ENCODE measurements around the gene DSC2.

The DSC2 gene

DNA sequence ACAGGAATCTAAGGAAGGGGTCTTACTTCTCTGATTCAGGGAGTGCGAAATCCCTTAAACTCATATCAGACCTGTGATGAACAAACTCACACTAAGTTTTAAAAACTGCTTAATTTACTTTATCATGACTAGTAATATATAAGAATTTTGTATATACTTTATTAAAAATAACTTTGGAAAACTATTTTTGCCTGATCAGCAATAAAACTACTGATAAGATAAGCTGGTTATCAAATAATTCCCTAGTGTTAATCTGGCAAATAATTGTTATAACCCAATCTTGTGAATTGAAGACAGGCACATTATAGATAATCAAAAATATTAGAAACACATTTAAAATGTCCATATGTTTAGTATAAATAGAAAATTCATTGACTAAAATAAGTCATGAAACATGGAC is 36.0 kb downstream of the DSC2 start:
- H3K9me3 Mint-ChIP-seq (ENCODE audit: low read depth): no peaks in the 10 kb centered on the region
- no peak overlapping the region for H3K27ac Mint-ChIP-seq
- no peaks in the 10 kb centered on the region for H3K4me1 Mint-ChIP-seq (ENCODE audit: low read depth)
- H3K36me3 Mint-ChIP-seq: no peaks in the 10 kb centered on the region
- no peak overlapping the region for H3K4me3 Mint-ChIP-seq
- H3K27me3 Mint-ChIP-seq: peaks cover 1% of the 10 kb centered on the region

DNA sequence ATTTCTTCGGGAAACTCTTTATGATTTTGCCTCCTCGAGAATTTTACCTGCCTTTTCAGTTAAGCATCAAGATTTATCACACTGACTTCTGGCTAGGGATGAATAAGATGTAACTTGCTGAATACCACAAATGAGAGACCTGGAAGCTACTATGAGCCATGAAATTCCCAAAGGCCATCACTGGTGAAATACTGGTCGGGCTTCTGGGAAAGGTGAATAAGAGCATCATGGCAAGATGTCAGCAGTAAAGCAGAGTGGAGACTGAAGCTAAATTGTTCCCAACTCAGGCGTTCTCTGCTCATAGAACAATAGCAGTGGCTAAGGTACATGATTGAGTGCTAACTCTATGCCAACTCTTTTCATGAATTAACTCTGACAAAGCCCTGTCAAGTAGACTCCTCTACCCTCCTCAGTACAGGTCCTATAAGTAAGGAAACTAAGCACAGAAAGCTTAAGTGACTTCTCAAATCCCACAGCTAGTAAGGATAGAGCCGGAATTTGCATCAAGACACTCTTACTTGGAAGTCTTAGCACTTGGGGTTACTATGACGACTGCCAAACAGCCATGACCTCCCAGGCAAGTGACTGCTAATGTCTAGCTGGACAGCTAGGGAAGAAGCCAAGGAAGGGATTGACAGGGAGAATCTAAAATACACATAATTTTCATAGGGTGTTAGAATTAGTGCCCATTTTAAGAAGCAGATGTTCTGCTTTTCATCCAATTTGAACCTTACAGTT is 37.0 kb downstream of the DSC2 start:
- Mint-ChIP-seq H3K9me3 (ENCODE audit: low read depth) (no peaks in the 10 kb centered on the region), H3K4me3 (no peak overlapping the region), H3K36me3 (no peaks in the 10 kb centered on the region), H3K4me1 (ENCODE audit: low read depth) (no peaks in the 10 kb centered on the region), H3K27ac (no peak overlapping the region), H3K27me3 (peaks cover 1% of the 10 kb centered on the region)

DNA sequence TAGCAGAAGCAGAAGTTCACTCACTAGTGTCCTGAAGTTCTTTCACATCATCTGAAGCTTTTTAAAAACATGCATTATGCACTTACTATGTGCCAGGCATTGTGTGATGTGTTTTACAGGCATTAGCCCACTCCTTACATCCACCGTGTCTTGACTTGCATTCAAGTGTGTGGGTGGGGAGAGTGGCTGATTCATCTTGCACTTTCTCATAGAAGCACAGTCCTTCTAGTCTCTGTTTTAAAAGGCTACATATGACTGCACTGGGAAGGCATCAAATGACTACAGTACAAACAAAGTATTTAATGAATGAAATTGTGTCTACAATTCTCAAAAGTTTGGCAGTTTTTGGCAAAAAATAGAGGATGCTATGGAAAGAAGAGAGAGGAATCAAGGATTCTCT is 38.1 kb downstream of the DSC2 start:
- H3K4me1 Mint-ChIP-seq (ENCODE audit: low read depth): no peaks in the 10 kb centered on the region
- H3K4me3 Mint-ChIP-seq: no peak overlapping the region
- H3K27ac Mint-ChIP-seq: no peak overlapping the region
- H3K9me3 Mint-ChIP-seq (ENCODE audit: low read depth): no peaks in the 10 kb centered on the region
- no peaks in the 10 kb centered on the region for H3K27me3 Mint-ChIP-seq
- no peaks in the 10 kb centered on the region for H3K36me3 Mint-ChIP-seq

DNA sequence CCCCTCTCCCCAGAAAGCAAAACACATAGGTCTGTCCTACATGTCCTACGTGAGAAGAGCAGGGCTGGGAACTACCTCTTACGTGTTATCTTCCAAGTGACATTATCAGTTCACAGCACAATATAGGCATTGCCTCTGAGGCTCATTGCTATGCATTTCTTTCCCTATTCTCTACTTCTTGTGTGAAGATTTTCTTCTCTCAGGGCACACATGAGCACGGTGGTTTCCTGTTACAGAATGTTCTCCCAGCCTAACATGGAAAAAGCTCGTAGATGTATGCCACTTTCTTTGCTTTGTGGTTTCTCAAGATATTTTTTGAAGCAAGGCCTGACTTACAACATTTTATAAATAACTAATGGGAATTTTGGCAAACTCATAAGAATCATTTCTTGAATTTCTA is 40.3 kb downstream of the DSC2 start:
- Mint-ChIP-seq H3K4me3 (no peak overlapping the region), H3K9me3 (ENCODE audit: low read depth) (no peaks in the 10 kb centered on the region), H3K4me1 (ENCODE audit: low read depth) (no peaks in the 10 kb centered on the region), H3K27me3 (no peaks in the 10 kb centered on the region), H3K27ac (no peak overlapping the region), H3K36me3 (no peaks in the 10 kb centered on the region)

DNA sequence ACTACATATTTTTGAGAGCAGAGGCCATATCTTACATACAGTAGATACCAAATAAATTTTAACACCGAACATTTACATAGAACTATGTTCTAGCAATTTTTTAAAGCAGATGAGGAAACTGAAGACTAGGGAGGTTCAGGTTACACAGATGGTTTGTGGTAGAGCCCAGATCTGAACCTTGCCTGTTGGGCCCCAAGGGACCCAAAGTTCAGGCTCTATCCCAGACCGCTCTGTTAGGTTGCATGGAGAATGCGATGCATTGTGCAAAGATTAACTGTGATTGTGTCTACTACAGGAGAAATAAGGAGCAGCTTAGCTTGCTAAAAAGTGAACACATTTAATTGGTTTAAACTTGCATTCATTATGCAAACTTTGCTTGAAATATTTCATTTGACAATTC is 43.3 kb downstream of the DSC2 start:
- Mint-ChIP-seq H3K27ac (no peak overlapping the region), H3K4me3 (no peak overlapping the region), H3K36me3 (no peaks in the 10 kb centered on the region), H3K27me3 (no peaks in the 10 kb centered on the region), H3K9me3 (ENCODE audit: low read depth) (no peaks in the 10 kb centered on the region), H3K4me1 (ENCODE audit: low read depth) (no peaks in the 10 kb centered on the region)

DNA sequence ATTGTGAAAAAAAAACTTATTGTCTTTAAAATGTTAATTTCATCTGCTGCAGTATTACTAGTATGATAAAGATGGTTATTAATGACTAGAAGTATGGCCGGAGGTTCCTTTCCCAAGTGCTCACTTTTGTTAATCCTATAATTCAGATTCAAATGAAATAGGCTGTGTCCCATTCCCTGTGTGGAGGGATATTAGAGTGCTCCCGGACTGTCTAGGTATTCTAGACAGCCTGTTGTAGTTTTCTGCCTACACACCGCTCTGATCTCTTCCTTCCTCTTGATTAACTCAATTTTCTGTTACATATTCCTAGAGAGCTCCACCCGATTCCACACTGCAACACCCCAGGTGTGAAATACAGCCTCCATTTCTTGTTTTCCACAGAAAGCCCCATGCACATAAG is 44.3 kb downstream of the DSC2 start:
- Mint-ChIP-seq H3K9me3 (ENCODE audit: low read depth) (peaks cover 3% of the 10 kb centered on the region), H3K36me3 (no peaks in the 10 kb centered on the region), H3K4me3 (no peak overlapping the region), H3K4me1 (ENCODE audit: low read depth) (no peaks in the 10 kb centered on the region), H3K27ac (no peak overlapping the region), H3K27me3 (no peaks in the 10 kb centered on the region)

DNA sequence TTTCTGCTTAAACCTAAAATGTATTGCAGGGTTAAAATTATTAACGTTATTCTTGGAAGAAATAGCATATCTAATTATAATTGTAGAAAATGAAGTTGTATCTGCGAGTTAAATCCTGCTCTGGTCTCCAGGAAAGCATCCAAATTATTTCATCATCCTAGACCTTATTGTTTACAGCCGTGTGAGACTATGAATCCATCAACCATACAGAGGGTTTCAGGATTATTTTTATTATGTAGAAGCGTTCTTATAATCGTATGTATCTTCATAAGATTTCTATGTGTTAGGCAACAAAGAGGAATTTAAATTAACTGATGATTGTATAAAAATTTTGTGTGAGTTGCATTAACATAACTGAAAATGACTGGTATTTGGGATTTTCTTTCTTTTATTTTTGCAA is 45.2 kb downstream of the DSC2 start:
- H3K4me1 Mint-ChIP-seq (ENCODE audit: low read depth): no peaks in the 10 kb centered on the region
- H3K4me3 Mint-ChIP-seq: no peak overlapping the region
- H3K9me3 Mint-ChIP-seq (ENCODE audit: low read depth): peaks cover 8% of the 10 kb centered on the region
- no peaks in the 10 kb centered on the region for H3K27me3 Mint-ChIP-seq
- no peaks in the 10 kb centered on the region for H3K36me3 Mint-ChIP-seq
- no peak overlapping the region for H3K27ac Mint-ChIP-seq

DNA sequence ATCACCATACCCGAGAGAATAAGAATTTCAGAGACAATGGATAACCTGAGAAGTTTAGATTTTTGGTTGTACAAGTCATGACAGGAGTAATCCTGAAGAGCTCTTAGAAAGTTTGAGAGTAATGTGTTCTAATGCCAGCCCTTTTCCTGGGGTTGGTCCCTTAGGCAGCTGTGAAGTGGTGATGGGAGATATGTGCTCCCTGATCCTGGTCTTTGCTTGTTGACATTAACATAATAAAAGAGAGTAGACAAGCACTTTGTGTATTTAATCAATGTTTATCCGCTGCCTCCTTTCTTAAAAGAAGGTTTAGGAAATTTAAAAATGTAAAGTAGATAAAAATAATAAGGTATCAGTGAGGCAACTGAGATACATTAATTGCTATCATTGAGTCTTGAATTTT is 45.9 kb downstream of the DSC2 start:
- Mint-ChIP-seq H3K36me3 (no peaks in the 10 kb centered on the region), H3K4me1 (ENCODE audit: low read depth) (no peaks in the 10 kb centered on the region), H3K9me3 (ENCODE audit: low read depth) (peaks cover 8% of the 10 kb centered on the region), H3K27ac (no peak overlapping the region), H3K4me3 (no peak overlapping the region), H3K27me3 (no peaks in the 10 kb centered on the region)

DNA sequence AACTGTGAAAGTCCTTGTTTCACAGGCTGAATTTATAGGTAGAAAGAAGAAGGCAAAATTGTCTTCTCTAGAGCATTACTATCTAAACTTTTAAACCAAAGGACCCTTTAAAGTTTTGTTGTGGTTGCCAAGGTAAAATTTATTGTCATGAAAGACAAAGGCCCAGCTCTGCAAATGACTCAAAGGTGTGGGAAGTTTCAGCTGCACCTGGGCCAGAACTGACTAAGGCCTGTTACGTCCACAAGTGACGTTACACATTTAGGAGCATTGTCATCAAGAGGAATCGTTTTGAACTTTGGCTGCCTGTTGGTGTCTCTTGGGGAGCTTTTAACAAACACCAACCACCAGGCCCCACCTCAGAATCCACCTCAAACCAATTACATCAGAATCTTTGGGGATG is 51.6 kb downstream of the DSC2 start:
- peaks cover 6% of the 10 kb centered on the region for H3K27me3 Mint-ChIP-seq
- peaks cover 9% of the 10 kb centered on the region for H3K9me3 Mint-ChIP-seq (ENCODE audit: low read depth)
- H3K36me3 Mint-ChIP-seq: no peaks in the 10 kb centered on the region
- H3K4me3 Mint-ChIP-seq: no peak overlapping the region
- no peak overlapping the region for H3K27ac Mint-ChIP-seq
- H3K4me1 Mint-ChIP-seq (ENCODE audit: low read depth): no peaks in the 10 kb centered on the region

DNA sequence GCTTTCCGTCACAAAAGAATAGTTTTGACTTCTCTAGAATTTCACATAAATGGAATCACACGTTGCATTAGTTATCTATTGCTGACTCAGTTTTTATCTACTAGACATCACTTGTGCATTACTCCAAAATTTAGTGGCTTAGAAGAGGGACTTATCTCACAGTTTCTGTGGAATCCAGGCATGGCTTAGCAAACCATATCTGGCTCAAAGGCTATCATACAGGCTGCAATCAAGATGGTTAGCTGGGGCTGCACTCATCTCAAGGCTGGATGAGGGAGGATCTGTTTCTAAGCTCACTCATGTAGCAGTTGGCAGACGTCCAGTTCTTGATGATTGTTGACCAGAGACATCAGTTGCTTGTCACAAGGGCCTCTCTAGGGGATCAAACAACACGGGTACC is 53.0 kb downstream of the DSC2 start:
- Mint-ChIP-seq H3K9me3 (ENCODE audit: low read depth) (peaks cover 14% of the 10 kb centered on the region), H3K27ac (no peak overlapping the region), H3K4me1 (ENCODE audit: low read depth) (no peaks in the 10 kb centered on the region), H3K36me3 (no peaks in the 10 kb centered on the region), H3K27me3 (peaks cover 11% of the 10 kb centered on the region), H3K4me3 (no peak overlapping the region)

DNA sequence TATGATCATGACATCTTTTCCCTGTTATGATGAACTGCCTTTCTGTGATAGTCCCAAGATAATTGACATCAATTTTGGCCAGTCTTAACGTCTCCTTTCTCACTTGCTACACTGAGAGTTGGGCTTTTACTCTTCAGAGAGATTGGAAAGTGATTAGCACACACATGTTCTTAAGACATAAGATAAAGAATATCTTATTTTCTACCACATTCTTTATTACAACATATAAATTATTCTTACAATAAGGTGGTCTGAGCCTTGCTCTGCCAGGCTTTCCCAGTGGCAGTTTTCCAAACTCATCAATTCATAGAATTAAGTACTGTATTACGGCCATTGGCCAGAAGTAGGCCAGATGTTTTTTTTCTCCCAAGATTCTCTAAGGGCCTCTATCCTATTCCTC is 54.0 kb downstream of the DSC2 start:
- Mint-ChIP-seq H3K27me3 (peaks cover 20% of the 10 kb centered on the region), H3K9me3 (ENCODE audit: low read depth) (peaks cover 15% of the 10 kb centered on the region), H3K4me3 (no peak overlapping the region), H3K4me1 (ENCODE audit: low read depth) (no peaks in the 10 kb centered on the region), H3K27ac (no peak overlapping the region), H3K36me3 (no peaks in the 10 kb centered on the region)

DNA sequence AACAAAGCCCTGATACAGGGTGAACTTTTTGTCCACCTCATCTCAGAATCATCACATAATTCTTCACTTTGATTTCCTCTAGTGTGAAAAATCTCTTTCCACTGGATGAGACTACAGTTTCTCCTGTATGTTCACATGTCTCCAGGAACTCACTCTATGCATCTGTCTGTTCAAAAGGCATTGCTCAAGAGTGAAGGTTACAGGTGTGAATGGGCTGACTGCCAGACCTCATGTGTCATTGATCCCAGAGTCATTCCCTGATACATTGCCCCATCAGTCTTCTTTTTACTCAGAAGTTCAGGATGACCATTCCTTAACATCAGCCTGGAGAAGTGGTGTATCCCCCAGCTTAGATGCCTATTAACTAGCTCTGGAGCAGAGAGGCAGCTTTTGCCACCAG is 55.3 kb downstream of the DSC2 start:
- H3K4me3 Mint-ChIP-seq: no peak overlapping the region
- H3K4me1 Mint-ChIP-seq (ENCODE audit: low read depth): no peaks in the 10 kb centered on the region
- H3K27ac Mint-ChIP-seq: no peak overlapping the region
- H3K36me3 Mint-ChIP-seq: no peaks in the 10 kb centered on the region
- H3K9me3 Mint-ChIP-seq (ENCODE audit: low read depth): peaks cover 7% of the 10 kb centered on the region
- H3K27me3 Mint-ChIP-seq: peaks cover 22% of the 10 kb centered on the region

DNA sequence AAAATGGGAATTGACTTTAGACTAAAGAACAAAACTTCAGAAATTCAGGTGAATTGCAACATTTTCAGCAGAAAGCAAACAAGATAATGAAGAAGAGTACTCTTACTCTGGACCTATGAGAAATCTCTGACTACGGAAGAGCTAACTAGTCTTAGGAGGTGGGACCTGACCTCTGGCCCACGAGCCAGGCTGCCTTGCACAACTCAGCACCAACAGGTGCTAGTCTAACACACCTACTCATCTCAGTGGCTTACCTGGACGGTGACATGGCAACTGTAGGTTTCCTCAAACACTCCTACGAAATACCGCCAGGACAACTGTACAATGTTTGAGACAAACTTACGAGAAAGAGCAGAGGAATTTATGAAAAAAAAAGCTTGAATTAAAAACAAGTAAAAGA is 56.6 kb downstream of the DSC2 start:
- Mint-ChIP-seq H3K27me3 (peaks cover 33% of the 10 kb centered on the region), H3K4me1 (ENCODE audit: low read depth) (peaks cover 3% of the 10 kb centered on the region), H3K36me3 (no peaks in the 10 kb centered on the region), H3K9me3 (ENCODE audit: low read depth) (peaks cover 7% of the 10 kb centered on the region), H3K4me3 (no peak overlapping the region), H3K27ac (no peak overlapping the region)

DNA sequence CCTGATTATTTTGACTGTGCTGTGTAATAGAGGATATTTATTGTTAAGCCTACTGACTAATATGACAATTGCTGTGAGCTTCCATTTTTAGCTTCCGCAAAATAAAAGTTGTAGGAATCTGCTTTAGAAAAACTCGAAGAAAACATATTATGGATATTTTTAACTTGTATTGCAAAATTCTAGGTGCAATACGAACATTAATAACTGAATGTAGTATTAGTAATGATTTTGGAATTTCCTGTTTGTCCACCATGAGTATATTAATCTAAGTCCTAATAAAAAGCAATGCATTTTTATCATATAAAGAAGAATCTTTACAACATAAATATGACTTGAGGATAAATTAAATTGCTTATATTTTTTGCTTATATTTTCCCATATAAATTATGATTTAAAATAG is 57.3 kb downstream of the DSC2 start:
- H3K4me1 Mint-ChIP-seq (ENCODE audit: low read depth): peaks cover 3% of the 10 kb centered on the region
- peaks cover 7% of the 10 kb centered on the region for H3K9me3 Mint-ChIP-seq (ENCODE audit: low read depth)
- no peak overlapping the region for H3K27ac Mint-ChIP-seq
- H3K27me3 Mint-ChIP-seq: peaks cover 33% of the 10 kb centered on the region
- H3K4me3 Mint-ChIP-seq: no peak overlapping the region
- no peaks in the 10 kb centered on the region for H3K36me3 Mint-ChIP-seq

DNA sequence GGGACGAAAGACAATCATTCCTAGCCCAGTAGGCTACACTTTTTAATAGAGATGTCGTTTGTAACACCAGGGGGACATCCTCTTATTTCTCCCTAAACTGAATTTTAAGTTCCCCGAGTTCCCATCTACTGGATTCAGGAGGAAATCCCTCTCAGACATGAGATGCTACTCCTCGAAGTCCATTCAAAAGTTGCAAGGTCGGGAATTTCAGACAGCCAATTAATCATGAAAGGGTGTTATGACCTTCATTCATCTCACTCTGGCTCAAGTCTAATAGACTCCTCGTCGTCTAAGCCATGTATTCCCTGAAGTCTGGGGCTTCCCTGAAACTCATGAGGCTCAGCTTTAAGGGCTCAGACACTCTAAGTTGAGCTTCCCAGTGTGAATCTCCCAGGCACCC is 58.5 kb downstream of the DSC2 start:
- no peak overlapping the region for H3K4me3 Mint-ChIP-seq
- peaks cover 7% of the 10 kb centered on the region for H3K9me3 Mint-ChIP-seq (ENCODE audit: low read depth)
- peaks cover 3% of the 10 kb centered on the region for H3K4me1 Mint-ChIP-seq (ENCODE audit: low read depth)
- peaks cover 37% of the 10 kb centered on the region for H3K27me3 Mint-ChIP-seq
- H3K36me3 Mint-ChIP-seq: no peaks in the 10 kb centered on the region
- no peak overlapping the region for H3K27ac Mint-ChIP-seq

DNA sequence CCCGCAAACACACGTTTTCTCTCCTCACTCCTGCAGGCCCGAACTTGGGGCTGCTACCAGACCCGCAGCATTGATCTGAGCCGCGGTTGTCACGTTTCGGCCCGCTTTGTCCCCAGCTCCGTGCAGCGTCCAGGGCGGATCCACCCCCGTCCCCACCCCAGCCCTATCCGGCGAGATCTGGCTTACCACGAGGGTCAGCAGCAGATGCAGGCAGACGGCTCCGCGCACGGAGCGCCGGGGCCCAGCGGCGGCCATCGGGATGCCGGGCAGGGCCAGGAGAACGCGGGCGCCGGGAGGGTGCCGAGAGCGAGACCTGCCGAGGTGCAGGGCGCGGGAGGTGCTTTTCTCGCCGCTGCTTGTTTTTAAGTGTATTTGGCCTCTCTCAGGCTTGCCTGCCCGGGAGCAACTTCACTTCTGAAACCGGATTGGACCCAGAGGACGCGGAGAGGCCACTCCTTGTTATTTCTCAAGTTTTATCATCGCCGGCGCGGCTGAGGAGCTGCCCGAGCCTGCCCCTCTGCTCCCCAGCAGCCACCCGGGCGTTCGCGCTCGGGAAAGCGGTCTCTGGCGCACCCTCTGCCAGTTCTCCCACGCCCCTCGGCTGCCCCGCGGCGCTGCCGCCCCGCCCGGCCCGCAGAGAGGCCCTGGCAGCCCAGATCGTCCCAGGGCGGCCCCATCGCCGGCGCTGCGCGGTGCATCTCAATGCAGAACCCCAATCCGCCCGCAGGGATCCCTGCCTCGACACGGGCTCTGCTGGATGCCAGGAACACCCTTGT is 59.6 kb downstream of the DSC2 start, which contains the start of gene DSC3:
Gene DSC3, minus strand, starts transcription at position 337 of the 776 bp plus-strand sequence. Its CDS starts 82 bp downstream, at position 255.
- Mint-ChIP-seq H3K27ac (no peak within 1 kb of the TSS), H3K4me3 (peak within 1 kb of the TSS; percentile 20), H3K4me1 (ENCODE audit: low read depth) (peaks cover 3% of the 10 kb centered on the region), H3K36me3 (no peaks in the 10 kb centered on the region), H3K27me3 (peaks cover 37% of the 10 kb centered on the region), H3K9me3 (ENCODE audit: low read depth) (peaks cover 7% of the 10 kb centered on the region)
